Hindlimb muscle (tissue), 1 donor: ENCODE measurements around the gene PLXDC2. TPM values are rescaled to one million over a fixed set of nuclear protein-coding genes. Genes with fewer than 3 reads are reported as not detected.

Experiments
- DNase-seq: peaks from one replicate; pipeline ENCODE4 v3.0.0-alpha.2; 2013
- polyA plus RNA-seq: library from polyadenylated mRNA; unstranded; fragments of 120-200 nt; gene quantifications from one replicate; pipeline ENCODE4 v1.2.1, GENCODE V29; 2013; ENCODE audit not compliant: insufficient read length

Gene PLXDC2
- polyA plus RNA-seq, 1 donor, result 31.4 TPM

GRCh38 chr10:20289070-20289828 is 473.0 kb downstream of the PLXDC2 start:
- DNase-seq, result peak; percentile 56

DNA sequence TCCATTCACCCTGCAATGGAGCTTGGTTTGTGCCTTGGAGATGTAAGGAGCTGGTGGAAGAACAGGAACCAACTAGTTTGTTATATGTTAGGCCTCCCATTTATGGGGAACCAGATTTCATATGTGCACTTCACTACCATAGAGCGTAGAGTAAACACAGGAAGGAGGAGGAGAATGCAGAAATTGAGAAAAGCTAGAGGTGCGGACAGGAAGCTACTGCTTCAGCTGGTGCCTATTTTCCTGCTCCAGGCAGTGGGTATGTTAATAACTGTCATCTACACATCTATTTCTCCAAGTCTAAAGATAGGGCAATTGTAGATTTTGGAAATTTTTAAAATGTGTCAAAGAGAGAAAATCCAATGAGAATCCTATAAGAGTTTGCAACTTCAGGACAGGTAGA is 482.2 kb downstream of the PLXDC2 start:
- no peak for DNase-seq

DNA sequence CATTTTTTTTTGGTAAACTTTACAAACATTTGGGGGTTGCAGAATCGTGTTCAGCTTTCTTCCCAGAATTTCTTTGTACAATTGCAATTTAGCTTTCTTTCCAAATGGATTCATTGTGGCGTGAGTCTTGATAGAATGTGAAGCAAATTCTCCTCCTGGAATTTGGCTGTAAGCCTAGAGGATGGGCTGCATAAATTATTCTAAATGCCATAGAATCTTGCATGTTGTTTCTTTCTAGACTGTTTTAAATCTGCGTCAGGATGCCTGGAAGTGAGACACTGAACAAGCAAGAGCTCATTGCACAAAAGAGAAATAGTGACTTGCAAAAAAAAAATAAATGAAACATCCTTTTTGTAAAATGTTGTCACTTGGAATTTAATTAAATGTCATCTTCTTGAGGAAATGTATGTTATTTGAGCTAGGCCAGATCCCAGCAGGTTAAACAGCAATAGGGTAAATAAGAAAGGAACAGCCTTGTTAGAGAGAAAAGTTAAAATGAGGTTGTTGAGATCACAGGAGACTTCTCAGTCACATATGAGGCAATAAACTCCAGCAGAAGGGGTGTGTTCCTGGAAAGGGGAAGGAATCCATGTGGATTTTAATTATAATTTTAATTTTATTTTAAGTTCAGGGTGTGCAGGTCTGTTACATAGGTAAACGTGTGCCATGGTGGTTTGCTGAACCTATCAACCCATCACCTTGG is 483.0 kb downstream of the PLXDC2 start:
- no peak for DNase-seq

DNA sequence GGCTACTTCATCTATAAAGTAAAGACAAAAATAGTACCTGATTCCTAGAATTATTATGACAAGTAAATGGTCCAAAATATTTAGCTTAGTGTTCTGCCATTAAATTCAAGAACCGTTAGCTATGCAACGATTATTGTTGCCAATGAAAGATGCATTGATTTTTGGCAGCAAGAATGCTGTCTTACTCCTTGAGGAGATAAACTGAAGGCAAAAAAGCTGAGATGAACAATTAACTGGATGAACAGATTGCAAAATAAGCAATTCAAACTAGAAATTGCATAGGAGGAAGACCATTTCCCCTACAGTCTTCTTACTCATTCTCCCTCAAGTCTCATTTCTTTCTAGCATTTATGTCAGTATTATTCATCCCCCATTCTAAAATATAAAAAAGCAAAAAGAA is 484.5 kb downstream of the PLXDC2 start:
- DNase-seq, result no peak

DNA sequence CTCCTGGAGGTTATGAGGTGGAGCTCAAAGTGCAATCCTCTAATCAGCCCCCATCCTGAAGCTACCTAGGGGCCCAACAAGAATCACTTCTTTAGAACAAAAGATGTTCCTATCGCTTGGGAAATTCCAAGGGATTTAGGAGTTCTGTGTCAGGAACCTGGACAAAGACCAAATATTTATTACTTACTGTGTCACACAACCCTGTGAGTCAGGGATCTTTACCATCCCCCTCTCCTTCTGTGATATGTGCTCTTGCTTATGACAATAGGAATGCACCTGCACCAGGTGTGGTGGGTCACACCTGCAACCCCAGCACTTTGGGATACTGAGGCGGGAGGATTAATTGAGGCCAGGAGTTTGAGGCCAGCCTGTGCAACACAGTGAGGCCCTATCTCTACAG is 485.8 kb downstream of the PLXDC2 start:
- no peak for DNase-seq

GRCh38 chr10:20303453-20304152 is 487.4 kb downstream of the PLXDC2 start:
- DNase-seq, result no peak

GRCh38 chr10:20313665-20314064 is 497.4 kb downstream of the PLXDC2 start:
- peak; percentile 59 for DNase-seq

DNA sequence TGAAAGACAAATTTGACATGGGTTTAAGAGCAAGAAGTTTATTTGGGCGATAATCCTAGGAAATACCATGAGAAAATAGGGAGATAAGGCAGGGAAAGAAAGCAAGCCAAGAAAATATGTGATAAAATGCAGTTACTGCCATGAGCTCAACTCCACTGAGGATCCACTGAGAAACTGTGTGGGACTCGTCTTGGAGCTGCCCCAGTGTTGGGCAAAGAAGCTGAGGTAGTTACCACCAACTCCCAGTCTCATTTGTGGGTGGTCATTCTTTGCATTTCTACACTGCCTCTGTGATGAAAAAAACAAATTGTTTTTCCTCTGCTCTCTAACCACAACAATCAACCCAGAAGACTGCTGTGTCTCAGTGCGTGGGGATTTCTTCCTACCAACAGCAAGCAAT is 498.2 kb downstream of the PLXDC2 start:
- no peak for DNase-seq

DNA sequence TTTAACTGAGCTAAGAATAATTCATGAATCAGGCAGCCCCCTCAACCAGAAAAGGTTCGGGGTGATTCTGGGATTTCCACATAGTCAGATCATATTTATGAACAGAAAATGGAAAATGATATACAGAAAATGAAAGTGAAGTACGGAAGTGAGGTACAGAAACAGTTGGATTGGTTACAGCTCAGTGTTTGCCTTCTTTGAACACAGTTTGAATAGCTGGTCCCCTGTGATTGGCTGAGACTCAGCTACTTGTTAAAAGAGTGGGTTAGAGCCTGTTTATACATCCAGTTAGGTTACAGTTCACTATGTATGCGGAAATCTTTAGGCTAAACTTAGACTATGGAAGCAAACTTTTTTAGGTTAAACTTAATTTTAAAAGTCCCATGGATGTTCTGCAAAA is 511.7 kb downstream of the PLXDC2 start:
- no peak for DNase-seq

DNA sequence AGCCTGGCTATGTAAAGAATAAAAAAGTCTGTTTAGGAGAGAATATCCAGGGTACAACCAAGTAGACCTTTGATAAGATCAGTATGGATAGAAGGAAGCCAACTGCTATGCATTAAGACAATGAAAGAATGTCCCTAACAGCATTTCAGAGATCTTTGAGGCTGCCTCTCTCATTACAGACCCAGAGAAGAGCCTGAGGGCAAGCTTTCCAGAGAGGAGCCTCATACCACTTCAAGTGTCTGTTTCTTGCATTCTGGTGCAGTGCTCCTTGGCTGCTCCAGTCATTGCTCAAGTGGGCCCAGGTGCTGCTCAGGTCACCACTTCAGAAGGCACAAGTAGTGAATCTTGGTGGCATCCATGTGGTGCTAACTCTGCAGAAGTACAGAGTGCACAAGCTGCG is 514.0 kb downstream of the PLXDC2 start:
- DNase-seq, result no peak

DNA sequence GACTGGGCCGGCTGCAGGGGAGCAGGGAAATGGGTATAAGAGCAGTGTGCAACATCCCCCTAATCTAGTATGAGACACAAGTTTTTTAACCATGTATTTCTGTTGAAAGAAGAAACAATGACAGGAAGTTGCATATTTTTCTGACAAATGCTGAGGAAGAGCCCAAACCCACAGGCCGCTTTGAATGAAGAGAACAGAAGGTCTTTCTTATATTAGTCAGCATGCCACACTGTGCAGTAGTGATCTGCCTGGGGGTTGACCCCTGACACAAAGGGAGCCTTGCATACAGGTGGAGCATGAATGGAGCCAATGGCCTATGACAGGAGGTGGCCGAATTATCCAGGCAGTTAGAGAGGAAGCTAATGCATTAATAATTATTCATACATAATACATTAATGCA is 518.3 kb downstream of the PLXDC2 start:
- DNase-seq, result no peak
